HEK293T (cell line): ENCODE data around the gene PLEKHM2.
"Not testable (repeated sequence)": the region's sequence is repeated elsewhere in the genome, so short reads cannot be mapped to it uniquely, and the experiment has no call there.

Experiments used
- CTBP1 ChIP-seq: fragments of 450-650 bp; IDR thresholded peaks from 2 replicates; pipeline ENCODE4 v1.6.1; 2016; ENCODE audit warnings: borderline replicate concordance
- FOXA1 ChIP-seq: fragments of 450-650 bp; IDR thresholded peaks from 2 replicates; pipeline ENCODE4 v1.6.1; 2016; ENCODE audit warnings: mild to moderate bottlenecking
- FOXM1 ChIP-seq: fragments of 450-650 bp; IDR thresholded peaks from 2 replicates; pipeline ENCODE4 v1.6.1; 2017; ENCODE audit warnings: mild to moderate bottlenecking, borderline replicate concordance
- L3MBTL2 ChIP-seq: fragments of 450-650 bp; conservative IDR thresholded peaks from 2 replicates; pipeline ENCODE4 v1.6.1; 2016; ENCODE audit warnings: mild to moderate bottlenecking
- NFRKB ChIP-seq: fragments of 450-650 bp; IDR thresholded peaks from 2 replicates; pipeline ENCODE4 v1.6.1; 2016; ENCODE audit warnings: mild to moderate bottlenecking, moderate library complexity
- SP1 ChIP-seq: fragments of 450-650 bp; IDR thresholded peaks from 2 replicates; pipeline ENCODE4 v1.6.1; 2017
- SUZ12 ChIP-seq: fragments of 450-650 bp; IDR thresholded peaks from 2 replicates; pipeline ENCODE4 v1.6.1; 2016; ENCODE audit warnings: mild to moderate bottlenecking

DNA sequence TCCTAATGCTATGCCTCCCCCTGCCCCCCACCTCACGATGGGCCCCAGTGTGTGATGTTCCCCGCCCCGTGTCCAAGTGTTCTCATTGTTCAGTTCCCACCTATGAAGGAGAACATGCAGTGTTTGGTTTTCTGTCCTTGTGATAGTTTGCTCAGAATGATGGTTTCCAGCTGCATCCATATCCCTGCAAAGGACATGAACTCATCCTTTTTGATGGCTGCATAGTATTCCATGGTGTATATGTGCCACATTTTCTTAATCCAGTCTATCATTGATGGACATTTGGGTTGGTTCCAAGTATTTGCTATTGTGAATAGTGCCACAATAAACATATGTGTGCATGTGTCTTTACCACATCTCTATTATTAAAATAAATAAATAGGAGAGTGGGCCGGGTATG lies 15.2 kb downstream of the PLEKHM2 start:
- not testable (repeated sequence) for TF ChIP-seq SUZ12, CTBP1, NFRKB, SP1, L3MBTL2, FOXM1, FOXA1
